PC-9 (cell line): Measurements from ENCODE around the gene NCK1. TPM values are rescaled to one million over a fixed set of nuclear protein-coding genes. Genes with fewer than 3 reads are reported as not detected.
"Not testable (repeated sequence)": the region's sequence is repeated elsewhere in the genome, so short reads cannot be mapped to it uniquely, and the experiment has no call there.

Experiments
- BruUV-seq: library from RNA; stranded (reverse); fragments of 400-500 nt; replicated peaks from 2 replicates; lab custom pipeline; 2021; lab: Mats Ljungman, UMichigan
- CTCF ChIA-PET: fragments of 300-600 bp; sonication (Branson Sonifier 250); formaldehyde crosslinking; loops from one replicate; lab custom pipeline; 2022; ENCODE audit warnings: antibody characterized with exemption; lab: Charles Lee
- POLR2A ChIA-PET: fragments of 300-600 bp; sonication (Branson Sonifier 250); formaldehyde crosslinking; loops from one replicate; lab custom pipeline; 2022; ENCODE audit warnings: antibody characterized with exemption; ENCODE audit not compliant: unreplicated experiment; lab: Charles Lee
- DNase-seq, 2 experiments: peaks; one replicate each; pipeline versions ENCODE4 v3.0.0 to v3.0.0-alpha.2; 2015 to 2022; ENCODE audit warnings: mixed read lengths in 1 of 2
- H2AFZ ChIP-seq: fragments of 200-600 bp; sonication (generic); 2 replicates; pipeline ENCODE4 v1.8.1; 2017; ENCODE audit warnings: antibody characterized with exemption
- H3F3A ChIP-seq: fragments of 200-600 bp; sonication (generic); 2 replicates; pipeline ENCODE4 v1.8.1; 2017; ENCODE audit warnings: antibody characterized with exemption, mild to moderate bottlenecking, low read depth; ENCODE audit not compliant: insufficient read depth
- H3K27ac ChIP-seq: fragments of 200-600 bp; sonication (generic); 2 replicates; pipeline ENCODE4 v1.6.1; 2016; ENCODE audit warnings: mixed run types
- H3K27me3 ChIP-seq: fragments of 200-600 bp; sonication (generic); 2 replicates; pipeline ENCODE4 v1.6.1; 2016; ENCODE audit warnings: low read depth, mixed run types; ENCODE audit not compliant: insufficient read depth
- H3K36me3 ChIP-seq: fragments of 200-600 bp; sonication (generic); 2 replicates; pipeline ENCODE4 v1.6.1; 2016; ENCODE audit warnings: low read depth, mixed run types
- H3K4me1 ChIP-seq: fragments of 200-600 bp; sonication (generic); replicated peaks from 2 replicates; pipeline ENCODE4 v1.6.1; 2016; ENCODE audit warnings: mixed run types; ENCODE audit not compliant: insufficient read depth
- H3K4me2 ChIP-seq: fragments of 200-600 bp; sonication (generic); 2 replicates; pipeline ENCODE4 v1.6.1; 2017; ENCODE audit warnings: mixed run types
- H3K4me3 ChIP-seq: fragments of 200-600 bp; sonication (generic); 2 replicates; pipeline ENCODE4 v1.6.1; 2016; ENCODE audit warnings: mixed run types
- H3K79me2 ChIP-seq: fragments of 200-600 bp; sonication (generic); 2 replicates; pipeline ENCODE4 v1.6.1; 2017; ENCODE audit warnings: low read depth, mixed run types
- H3K9me2 ChIP-seq: fragments of 200-600 bp; sonication (generic); 2 replicates; pipeline ENCODE4 v1.8.1; 2017; ENCODE audit warnings: mild to moderate bottlenecking; ENCODE audit not compliant: insufficient read depth
- H3K9me3 ChIP-seq: fragments of 200-600 bp; sonication (generic); 2 replicates; pipeline ENCODE4 v1.8.1; 2016; ENCODE audit warnings: low read depth; ENCODE audit not compliant: insufficient read depth
- H4K20me1 ChIP-seq: fragments of 200-600 bp; sonication (generic); 2 replicates; pipeline ENCODE4 v1.8.1; 2017; ENCODE audit not compliant: insufficient read depth
- EZH2 ChIP-seq: fragments of 200-600 bp; sonication (generic); IDR thresholded peaks from 2 replicates; pipeline ENCODE4 v1.8.0; 2017; ENCODE audit warnings: antibody characterized with exemption, low read depth
- intact Hi-C: fragments of 100-400 bp; cut with micrococcal nuclease; formaldehyde crosslinking; loops from one replicate; pipeline ENCODE4 v1.10.0; 2022; ENCODE audit not compliant: unreplicated experiment
- total RNA-seq: library from RNA; stranded (reverse); gene quantifications from 2 replicates; pipeline ENCODE4 v1.2.3, GENCODE V29; 2021
- TF ChIP-seq, protein P1 (sequence below): fragments of 200-600 bp; sonication (generic); conservative IDR thresholded peaks from 2 replicates; pipeline ENCODE4 v1.6.1; 2017; ENCODE audit warnings: mixed run types, antibody characterized with exemption, mild to moderate bottlenecking, moderate library complexity

The NCK1 gene
- total RNA-seq, 1 experiment from 2014 or later, result 42.7 TPM

DNA sequence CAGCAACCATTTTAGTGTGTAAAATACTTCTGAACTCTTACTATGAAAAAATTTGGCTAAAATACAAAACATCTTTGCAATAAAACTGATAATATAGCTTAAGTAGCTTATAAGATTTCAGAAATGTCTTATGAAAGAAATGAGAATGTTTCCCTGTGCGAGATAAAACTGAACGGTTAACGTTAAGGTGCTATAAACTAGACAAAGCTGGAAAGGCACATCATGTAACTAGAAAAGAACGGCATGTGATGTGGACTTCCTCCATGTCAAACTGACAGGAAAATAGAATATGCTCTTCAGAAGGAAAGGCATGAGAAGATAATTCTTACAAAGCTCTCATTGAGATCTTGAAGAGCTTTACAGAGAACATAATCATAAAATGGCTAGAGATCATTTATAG, 36.5 kb downstream of the NCK1 start:
- Histone ChIP-seq H3K4me1 (peaks cover 10% of the 10 kb centered on the region), H3K4me3 (no peak overlapping the region), H3K36me3 (peaks cover 23% of the 10 kb centered on the region), H3F3A (peaks cover 10% of the 10 kb centered on the region), H3K27ac (no peak overlapping the region), H2AFZ (no peak overlapping the region), H4K20me1 (0 out of 2 replicates have a peak, but pooled peaks cover 9% of the 10 kb centered on the region), H3K27me3 (no peaks in the 10 kb centered on the region), H3K9me3 (peaks cover 4% of the 10 kb centered on the region), H3K4me2 (no peak overlapping the region), H3K79me2 (peaks cover 92% of the 10 kb centered on the region), H3K9me2 (no peaks in the 10 kb centered on the region)
- intact Hi-C loops, result no loop called here
- ChIA-PET CTCF (no interaction called here), POLR2A (no interaction called here)
- DNase-seq, result no peak
- TF ChIP-seq EZH2, result no peak
- TF ChIP-seq, protein P1, sequence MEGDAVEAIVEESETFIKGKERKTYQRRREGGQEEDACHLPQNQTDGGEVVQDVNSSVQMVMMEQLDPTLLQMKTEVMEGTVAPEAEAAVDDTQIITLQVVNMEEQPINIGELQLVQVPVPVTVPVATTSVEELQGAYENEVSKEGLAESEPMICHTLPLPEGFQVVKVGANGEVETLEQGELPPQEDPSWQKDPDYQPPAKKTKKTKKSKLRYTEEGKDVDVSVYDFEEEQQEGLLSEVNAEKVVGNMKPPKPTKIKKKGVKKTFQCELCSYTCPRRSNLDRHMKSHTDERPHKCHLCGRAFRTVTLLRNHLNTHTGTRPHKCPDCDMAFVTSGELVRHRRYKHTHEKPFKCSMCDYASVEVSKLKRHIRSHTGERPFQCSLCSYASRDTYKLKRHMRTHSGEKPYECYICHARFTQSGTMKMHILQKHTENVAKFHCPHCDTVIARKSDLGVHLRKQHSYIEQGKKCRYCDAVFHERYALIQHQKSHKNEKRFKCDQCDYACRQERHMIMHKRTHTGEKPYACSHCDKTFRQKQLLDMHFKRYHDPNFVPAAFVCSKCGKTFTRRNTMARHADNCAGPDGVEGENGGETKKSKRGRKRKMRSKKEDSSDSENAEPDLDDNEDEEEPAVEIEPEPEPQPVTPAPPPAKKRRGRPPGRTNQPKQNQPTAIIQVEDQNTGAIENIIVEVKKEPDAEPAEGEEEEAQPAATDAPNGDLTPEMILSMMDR, result no peak
- BruUV-seq, result no TSS peak

DNA sequence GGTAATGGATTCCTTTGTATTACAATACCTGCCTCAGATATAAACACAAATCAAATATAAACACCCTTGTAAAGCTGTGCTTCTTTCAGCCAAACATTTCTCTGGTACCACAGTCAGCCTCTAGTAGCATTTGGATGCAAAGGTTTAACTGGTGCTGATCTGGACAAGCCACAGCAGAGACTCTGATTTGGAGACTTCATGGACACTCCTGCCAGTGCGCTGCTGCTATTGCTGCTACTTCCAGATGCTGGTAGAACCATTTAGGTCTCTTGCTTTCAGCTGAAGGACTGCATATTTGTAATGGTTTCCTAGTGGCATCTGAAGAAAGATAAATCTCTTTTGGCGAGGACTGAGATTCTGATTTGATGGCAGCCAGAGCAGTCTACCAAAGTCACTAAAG, 36.9 kb downstream of the NCK1 start:
- intact Hi-C loops, result no loop called here
- DNase-seq, result no peak
- BruUV-seq, result no TSS peak
- peaks cover 24% of the 10 kb centered on the region for H3K36me3 ChIP-seq
- no peaks in the 10 kb centered on the region for H3K27me3 ChIP-seq
- H2AFZ ChIP-seq, result no peak overlapping the region
- H3K4me2 ChIP-seq, result no peak overlapping the region
- H3K4me1 ChIP-seq, result peaks cover 6% of the 10 kb centered on the region
- ChIA-PET POLR2A (no interaction called here), CTCF (no interaction called here)
- peaks cover 6% of the 10 kb centered on the region; the same call in 1 of the 2 replicates for H3F3A ChIP-seq
- H3K27ac ChIP-seq, result no peak overlapping the region
- 0 out of 2 replicates have a peak, but pooled peaks cover 9% of the 10 kb centered on the region for H4K20me1 ChIP-seq
- no peak overlapping the region for H3K4me3 ChIP-seq
- peaks cover 8% of the 10 kb centered on the region for H3K9me3 ChIP-seq
- TF ChIP-seq, protein P1, result no peak
- no peak for TF ChIP-seq EZH2
- peaks cover 92% of the 10 kb centered on the region for H3K79me2 ChIP-seq
- H3K9me2 ChIP-seq, result no peaks in the 10 kb centered on the region

DNA sequence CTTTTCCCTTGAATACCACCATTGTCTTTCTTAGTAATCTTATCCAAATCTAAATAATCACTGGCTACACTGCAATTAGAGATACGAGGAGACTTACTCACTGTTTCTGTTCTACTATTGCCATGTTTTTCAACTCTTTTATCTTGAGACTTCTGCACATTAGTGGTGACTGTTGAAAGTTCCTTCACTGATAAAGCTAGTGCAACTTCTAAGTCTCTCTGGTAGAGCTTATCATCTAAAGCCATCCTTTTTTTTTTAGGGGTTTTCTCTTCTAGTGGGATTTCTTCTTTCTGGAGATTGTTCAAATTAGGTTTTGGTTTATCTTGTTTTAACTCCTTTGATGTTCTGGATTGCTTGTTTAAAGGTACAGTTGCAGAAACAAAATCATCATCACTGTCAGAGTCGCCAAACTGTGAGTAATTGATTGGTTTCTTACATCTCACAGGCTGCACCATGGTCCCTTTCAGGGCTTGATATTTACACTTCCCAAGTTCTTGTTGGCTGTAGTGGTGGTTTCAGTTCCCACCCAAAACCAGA, 37.7 kb downstream of the NCK1 start:
- CTCF ChIA-PET, result no interaction called here
- POLR2A ChIA-PET, result no interaction called here
- no peak for TF ChIP-seq EZH2
- TF ChIP-seq, protein P1, result no peak
- Histone ChIP-seq H3K79me2 (peaks cover 92% of the 10 kb centered on the region), H3K9me3 (peaks cover 15% of the 10 kb centered on the region), H3K4me3 (no peak overlapping the region), H3K27ac (no peak overlapping the region), H4K20me1 (0 out of 2 replicates have a peak, but pooled peaks cover 9% of the 10 kb centered on the region), H3K9me2 (no peaks in the 10 kb centered on the region), H2AFZ (no peak overlapping the region), H3K36me3 (peaks cover 26% of the 10 kb centered on the region), H3K4me1 (no peaks in the 10 kb centered on the region), H3K27me3 (no peaks in the 10 kb centered on the region), H3F3A (no peaks in the 10 kb centered on the region), H3K4me2 (no peak overlapping the region)
- intact Hi-C loops, result no loop called here
- no peak for DNase-seq
- no TSS peak for BruUV-seq

DNA sequence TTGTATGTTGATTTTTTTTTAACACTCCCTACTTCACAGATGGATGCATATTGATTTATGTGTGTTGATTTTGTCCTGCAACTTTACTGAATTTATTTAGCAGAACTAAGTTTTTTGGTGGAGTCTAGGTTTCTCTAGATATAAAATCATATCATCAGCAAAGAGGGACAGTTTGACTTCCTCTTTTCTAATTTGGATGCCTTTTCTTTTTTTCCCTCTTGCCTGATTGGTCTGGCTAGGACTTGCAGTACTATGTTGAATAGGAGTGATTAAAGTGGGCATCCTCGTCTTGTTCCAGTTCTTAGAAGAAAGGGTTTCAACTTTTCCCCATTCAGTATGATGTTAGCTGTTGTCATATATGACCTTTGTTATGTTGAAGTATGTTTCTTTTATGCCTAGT, 38.7 kb downstream of the NCK1 start:
- H3K4me3 ChIP-seq, H3K9me2 ChIP-seq, CTCF ChIA-PET, POLR2A ChIA-PET, H3K4me1 ChIP-seq, BruUV-seq, H4K20me1 ChIP-seq, H3K27me3 ChIP-seq, DNase-seq, H2AFZ ChIP-seq, H3K27ac ChIP-seq, H3F3A ChIP-seq, intact Hi-C loops, H3K4me2 ChIP-seq: not testable (repeated sequence)
- Histone ChIP-seq H3K9me3 (peaks cover 16% of the 10 kb centered on the region), H3K79me2 (peaks cover 92% of the 10 kb centered on the region), H3K36me3 (peaks cover 28% of the 10 kb centered on the region)
